ENCODE results near the gene CHIC2.
"Not testable (repeated sequence)": the region's sequence is repeated elsewhere in the genome, so short reads cannot be mapped to it uniquely, and the experiment has no call there.

DNA sequence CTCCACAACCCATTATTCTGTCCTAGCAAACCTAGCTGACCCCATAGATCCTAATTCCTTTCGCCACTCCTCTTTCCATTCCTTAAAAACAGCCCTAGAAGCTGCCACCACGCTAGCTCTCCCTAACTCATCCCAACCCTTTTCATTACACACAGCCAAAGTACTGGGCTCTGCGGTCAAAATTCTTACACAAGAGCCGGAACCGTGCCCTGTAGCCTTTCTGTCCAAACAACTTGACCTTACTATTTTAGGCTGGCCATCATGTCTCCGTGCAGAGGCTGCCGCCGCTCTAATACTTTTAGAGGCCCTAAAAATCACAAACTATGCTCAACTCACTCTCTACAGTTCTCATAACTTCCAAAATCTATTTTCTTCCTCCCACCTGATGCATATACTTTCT is 41.4 kb downstream of the CHIC2 start:
- not testable (repeated sequence) for TF ChIP-seq TAF1 (IDR thresholded peaks at IDR 0.05; ENCODE audit: low read depth, low read length); CTCF (IDR thresholded peaks at IDR 0.05; ENCODE audit: control extremely low read depth in 1 of 3, insufficient read depth in 1 of 3, low read depth in 1 of 3, low read length in 3 of 3); EZH2 (IDR thresholded peaks at IDR 0.05; ENCODE audit: low read depth, low read length, severe bottlenecking); CEBPB (IDR thresholded peaks at IDR 0.05; ENCODE audit: low read depth, low read length)

All from H1 (cell line).